Karpas-422 (cell line): ENCODE data around the gene TUG1. TPM values are rescaled to one million over a fixed set of nuclear protein-coding genes. Genes with fewer than 3 reads are reported as not detected.

Source experiments
- DNase-seq: peaks from one replicate; pipeline ENCODE4 v3.0.0-alpha.2; 2015
- H2AFZ ChIP-seq: fragments of 200-600 bp; sonication (generic); 2 replicates; pipeline ENCODE4 v1.6.1; 2014; ENCODE audit warnings: antibody characterized with exemption, low read length, mixed read lengths
- H3K27ac ChIP-seq: fragments of 200-600 bp; sonication (generic); 2 replicates; pipeline ENCODE4 v1.5.1; 2014; ENCODE audit warnings: mild to moderate bottlenecking, low read length, moderate library complexity
- H3K27me3 ChIP-seq: fragments of 200-600 bp; sonication (generic); 2 replicates; pipeline ENCODE4 v1.6.1; 2014; ENCODE audit warnings: low read length, mixed read lengths
- H3K36me3 ChIP-seq: fragments of 200-600 bp; sonication (generic); 2 replicates; pipeline ENCODE4 v1.6.1; 2014; ENCODE audit warnings: low read length, mixed read lengths; ENCODE audit not compliant: insufficient read depth
- H3K4me1 ChIP-seq: fragments of 200-600 bp; sonication (generic); 2 replicates; pipeline ENCODE4 v1.6.1; 2014; ENCODE audit warnings: mild to moderate bottlenecking, low read length, mixed read lengths
- H3K4me2 ChIP-seq: fragments of 200-600 bp; sonication (generic); 2 replicates; pipeline ENCODE4 v1.6.1; 2014; ENCODE audit warnings: low read length, low read depth, mild to moderate bottlenecking; ENCODE audit not compliant: poor library complexity, severe bottlenecking
- H3K4me3 ChIP-seq: fragments of 200-600 bp; sonication (generic); 2 replicates; pipeline ENCODE4 v1.5.1; 2014; ENCODE audit warnings: mild to moderate bottlenecking, antibody characterized with exemption, low read length, mixed read lengths
- H3K79me2 ChIP-seq: fragments of 200-600 bp; sonication (generic); 2 replicates; pipeline ENCODE4 v1.6.1; 2014; ENCODE audit warnings: mild to moderate bottlenecking, low read length, mixed read lengths
- H3K9ac ChIP-seq: fragments of 200-600 bp; sonication (generic); 2 replicates; pipeline ENCODE4 v1.6.0; 2014; ENCODE audit warnings: low read length
- H3K9me2 ChIP-seq: fragments of 200-600 bp; sonication (generic), shearing (Covaris generic); replicated peaks from 2 replicates; pipeline ENCODE4 v1.6.0; 2014; ENCODE audit warnings: mild to moderate bottlenecking, low read length, moderate library complexity; ENCODE audit not compliant: insufficient read depth
- H3K9me3 ChIP-seq: fragments of 300-700, 200-600 bp; sonication (generic); 2 replicates; pipeline ENCODE4 v1.6.1; 2014; ENCODE audit warnings: low read length, mixed read lengths
- H4K20me1 ChIP-seq: fragments of 200-600 bp; sonication (generic); 2 replicates; pipeline ENCODE4 v1.6.1; 2014; ENCODE audit warnings: mild to moderate bottlenecking, antibody characterized with exemption, low read length, low read depth; ENCODE audit not compliant: insufficient read depth
- total RNA-seq: library from RNA; depleted of rRNA; stranded (reverse); fragments of >200 nt; shearing (Covaris generic); gene quantifications from 2 replicates; pipeline ENCODE4 v1.2.3, GENCODE V29; 2014; ENCODE audit warnings: low replicate concordance

TUG1 gene
- total RNA-seq, 1 experiment from 2014 or later: 97.4 TPM

- H3K27me3 ChIP-seq: no peaks in the 10 kb centered on the region
- H3K27ac ChIP-seq: no peak overlapping the region
- peaks cover 35% of the 10 kb centered on the region; the same call in 1 of the 2 replicates for H3K36me3 ChIP-seq
- no peak overlapping the region for H2AFZ ChIP-seq
- no peaks in the 10 kb centered on the region for H3K79me2 ChIP-seq
- H3K4me1 ChIP-seq: no peaks in the 10 kb centered on the region
- H3K4me2 ChIP-seq: no peak overlapping the region
- H4K20me1 ChIP-seq: no peaks in the 10 kb centered on the region
- DNase-seq: no peak
- no peaks in the 10 kb centered on the region for H3K9me2 ChIP-seq
- no peaks in the 10 kb centered on the region for H3K9me3 ChIP-seq
- no peak overlapping the region for H3K9ac ChIP-seq
- no peak overlapping the region for H3K4me3 ChIP-seq
These were observed 41.3 kb upstream of the TUG1 start for GRCh38 chr22:30927806-30928205.

DNA sequence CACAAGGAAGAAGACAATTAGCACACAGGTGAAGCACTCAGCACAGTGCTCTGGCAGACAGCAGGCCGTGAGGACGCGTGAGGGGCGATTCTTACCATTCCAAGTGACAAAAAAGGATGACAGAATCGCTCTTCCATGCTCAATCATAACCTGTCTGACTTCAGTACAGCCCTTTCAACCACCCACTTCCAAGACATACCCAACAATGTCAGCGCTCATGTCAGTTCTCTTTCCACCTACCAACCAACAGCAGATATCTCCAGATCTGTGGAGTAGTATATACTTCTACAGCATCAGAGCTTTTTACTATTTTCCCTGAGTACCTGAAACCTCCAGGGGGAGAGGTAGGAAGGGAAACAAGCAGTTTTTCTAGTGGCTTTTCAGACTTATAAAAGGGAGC, 40.7 kb upstream of the TUG1 start:
- H3K4me1 ChIP-seq: no peaks in the 10 kb centered on the region
- no peak overlapping the region for H3K27ac ChIP-seq
- no peaks in the 10 kb centered on the region for H3K9me2 ChIP-seq
- no peaks in the 10 kb centered on the region for H3K27me3 ChIP-seq
- peaks cover 35% of the 10 kb centered on the region for H3K36me3 ChIP-seq
- H3K79me2 ChIP-seq: no peaks in the 10 kb centered on the region
- no peak overlapping the region for H2AFZ ChIP-seq
- H3K4me2 ChIP-seq: no peak overlapping the region
- no peaks in the 10 kb centered on the region for H3K9me3 ChIP-seq
- no peak for DNase-seq
- H4K20me1 ChIP-seq: no peaks in the 10 kb centered on the region
- H3K9ac ChIP-seq: no peak overlapping the region
- no peak overlapping the region for H3K4me3 ChIP-seq

- Histone ChIP-seq H3K36me3 (peaks cover 36% of the 10 kb centered on the region), H3K9me2 (no peaks in the 10 kb centered on the region), H3K79me2 (no peaks in the 10 kb centered on the region), H3K9me3 (no peaks in the 10 kb centered on the region), H2AFZ (no peak overlapping the region), H3K4me2 (no peak overlapping the region), H4K20me1 (no peaks in the 10 kb centered on the region), H3K9ac (no peak overlapping the region), H3K27me3 (no peaks in the 10 kb centered on the region), H3K4me3 (no peak overlapping the region), H3K27ac (no peak overlapping the region), H3K4me1 (no peaks in the 10 kb centered on the region)
- no peak for DNase-seq
These were observed 38.8 kb upstream of the TUG1 start for GRCh38 chr22:30930228-30930627.

- Histone ChIP-seq H2AFZ (no peak overlapping the region), H3K9me2 (no peaks in the 10 kb centered on the region), H4K20me1 (no peaks in the 10 kb centered on the region), H3K79me2 (no peaks in the 10 kb centered on the region), H3K36me3 (peaks cover 46% of the 10 kb centered on the region), H3K9me3 (no peaks in the 10 kb centered on the region), H3K4me1 (no peaks in the 10 kb centered on the region), H3K9ac (no peak overlapping the region), H3K27me3 (no peaks in the 10 kb centered on the region), H3K4me2 (no peak overlapping the region), H3K4me3 (no peak overlapping the region), H3K27ac (no peak overlapping the region)
- DNase-seq: no peak
These were observed 37.3 kb upstream of the TUG1 start for GRCh38 chr22:30931541-30932300.

DNA sequence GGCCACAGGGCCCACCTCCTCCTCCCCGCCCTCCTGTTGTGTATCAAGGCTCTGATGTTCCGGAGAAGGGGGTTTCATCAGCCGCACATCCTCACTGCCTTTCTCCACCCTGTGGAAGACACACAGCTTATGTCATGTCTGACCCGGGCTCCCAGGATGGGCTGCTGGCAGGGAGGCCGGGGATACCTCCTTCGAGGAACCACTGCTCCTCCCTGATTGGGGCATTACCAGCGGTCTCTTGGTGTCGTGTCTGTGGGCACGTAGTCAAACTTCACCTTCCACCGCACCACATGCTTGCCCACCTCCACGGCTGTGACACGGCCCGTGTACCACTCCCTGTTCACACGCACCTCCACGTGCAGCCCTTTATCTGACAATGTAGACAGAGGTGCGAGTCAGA, 36.4 kb upstream of the TUG1 start:
- no peak overlapping the region for H2AFZ ChIP-seq
- no peaks in the 10 kb centered on the region for H3K27me3 ChIP-seq
- H3K4me2 ChIP-seq: no peak overlapping the region
- H4K20me1 ChIP-seq: peaks cover 4% of the 10 kb centered on the region; the same call in 1 of the 2 replicates
- no peaks in the 10 kb centered on the region for H3K4me1 ChIP-seq
- DNase-seq: no peak
- no peaks in the 10 kb centered on the region for H3K9me2 ChIP-seq
- no peaks in the 10 kb centered on the region for H3K79me2 ChIP-seq
- no peak overlapping the region for H3K4me3 ChIP-seq
- peaks cover 45% of the 10 kb centered on the region for H3K36me3 ChIP-seq
- H3K9me3 ChIP-seq: no peaks in the 10 kb centered on the region
- no peak overlapping the region for H3K27ac ChIP-seq
- H3K9ac ChIP-seq: no peak overlapping the region

- H3K9ac ChIP-seq: no peak overlapping the region
- H3K36me3 ChIP-seq: peaks cover 45% of the 10 kb centered on the region
- peaks cover 4% of the 10 kb centered on the region; the same call in 1 of the 2 replicates for H4K20me1 ChIP-seq
- H3K79me2 ChIP-seq: no peaks in the 10 kb centered on the region
- no peak overlapping the region for H3K27ac ChIP-seq
- H3K4me1 ChIP-seq: no peaks in the 10 kb centered on the region
- no peaks in the 10 kb centered on the region for H3K9me2 ChIP-seq
- no peaks in the 10 kb centered on the region for H3K27me3 ChIP-seq
- no peak overlapping the region for H3K4me2 ChIP-seq
- DNase-seq: no peak
- H3K4me3 ChIP-seq: no peak overlapping the region
- H2AFZ ChIP-seq: no peak overlapping the region
- H3K9me3 ChIP-seq: no peaks in the 10 kb centered on the region
These were observed 35.6 kb upstream of the TUG1 start for GRCh38 chr22:30933457-30933856.

DNA sequence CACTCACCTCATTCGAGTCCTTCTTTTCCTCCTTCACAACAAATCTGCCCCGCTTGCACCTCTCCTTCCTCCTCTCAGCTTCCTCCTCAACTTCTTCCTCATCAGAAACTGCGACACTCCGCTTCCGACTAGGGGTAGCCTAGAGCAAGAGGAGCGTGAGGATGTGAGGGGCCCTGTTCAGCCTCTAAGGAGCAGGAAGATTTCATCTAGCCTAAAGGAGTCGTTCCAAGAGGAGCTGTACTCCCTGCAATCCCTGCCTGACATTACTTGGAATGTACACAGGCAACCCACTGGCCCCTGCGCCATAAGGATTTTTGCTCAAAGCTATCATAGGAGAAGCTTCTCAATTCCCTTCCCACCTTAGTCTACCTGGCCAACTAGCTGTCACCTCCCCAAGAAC, 35.0 kb upstream of the TUG1 start:
- no peak overlapping the region for H2AFZ ChIP-seq
- no peak overlapping the region for H3K4me3 ChIP-seq
- no peak overlapping the region for H3K27ac ChIP-seq
- no peaks in the 10 kb centered on the region for H3K9me2 ChIP-seq
- peaks cover 4% of the 10 kb centered on the region; the same call in 1 of the 2 replicates for H4K20me1 ChIP-seq
- H3K9me3 ChIP-seq: no peaks in the 10 kb centered on the region
- H3K36me3 ChIP-seq: peaks cover 39% of the 10 kb centered on the region
- no peaks in the 10 kb centered on the region for H3K27me3 ChIP-seq
- no peaks in the 10 kb centered on the region for H3K79me2 ChIP-seq
- no peak overlapping the region for H3K9ac ChIP-seq
- no peak overlapping the region for H3K4me2 ChIP-seq
- no peak for DNase-seq
- no peaks in the 10 kb centered on the region for H3K4me1 ChIP-seq

- H3K79me2 ChIP-seq: no peaks in the 10 kb centered on the region
- H3K27ac ChIP-seq: no peak overlapping the region
- H3K4me2 ChIP-seq: no peak overlapping the region
- H3K27me3 ChIP-seq: no peaks in the 10 kb centered on the region
- no peak for DNase-seq
- no peak overlapping the region for H3K4me3 ChIP-seq
- no peak overlapping the region for H3K9ac ChIP-seq
- no peak overlapping the region for H2AFZ ChIP-seq
- no peaks in the 10 kb centered on the region for H3K4me1 ChIP-seq
- peaks cover 52% of the 10 kb centered on the region for H3K36me3 ChIP-seq
- peaks cover 4% of the 10 kb centered on the region; the same call in 1 of the 2 replicates for H4K20me1 ChIP-seq
- H3K9me3 ChIP-seq: no peaks in the 10 kb centered on the region
- H3K9me2 ChIP-seq: no peaks in the 10 kb centered on the region
These were observed 28.2 kb upstream of the TUG1 start for GRCh38 chr22:30940685-30941362.
